ENCODE data around the gene WFDC6.

Gene WFDC6

DNA sequence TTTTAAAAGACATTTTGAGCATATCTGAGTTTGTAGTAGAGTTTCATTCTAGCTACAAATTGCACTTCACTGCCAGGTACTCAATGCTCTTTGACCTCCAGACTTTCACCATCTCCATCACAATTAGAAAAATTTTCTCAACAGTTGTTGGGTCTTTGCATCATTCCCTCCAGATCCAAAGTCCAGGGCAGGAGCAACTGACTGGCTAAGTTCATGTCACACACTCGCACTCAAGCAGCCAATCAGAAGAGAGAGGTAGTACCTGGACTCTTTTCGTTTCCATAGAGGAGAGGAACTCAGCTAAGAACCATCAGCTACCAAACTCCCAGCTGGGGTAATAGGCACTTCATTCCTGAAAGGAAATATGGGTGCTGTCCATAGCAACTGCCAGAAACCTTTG, 32.9 kb downstream of the WFDC6 start:
- H3K27me3 ChIP-seq: peaks cover 0 to 10% of the 10 kb centered on the region in 2 donors
- intact Hi-C loops (cut with DNase I; ENCODE audit: low total_unique reads): no loop called here
- H3K4me1 ChIP-seq: no peaks in the 10 kb centered on the region
- H3K36me3 ChIP-seq: no peaks in the 10 kb centered on the region
- no peaks in the 10 kb centered on the region for H3K9me3 ChIP-seq
- H3K27ac ChIP-seq: no peak overlapping the region
- DNase-seq: no peak
- TF ChIP-seq, protein P1, sequence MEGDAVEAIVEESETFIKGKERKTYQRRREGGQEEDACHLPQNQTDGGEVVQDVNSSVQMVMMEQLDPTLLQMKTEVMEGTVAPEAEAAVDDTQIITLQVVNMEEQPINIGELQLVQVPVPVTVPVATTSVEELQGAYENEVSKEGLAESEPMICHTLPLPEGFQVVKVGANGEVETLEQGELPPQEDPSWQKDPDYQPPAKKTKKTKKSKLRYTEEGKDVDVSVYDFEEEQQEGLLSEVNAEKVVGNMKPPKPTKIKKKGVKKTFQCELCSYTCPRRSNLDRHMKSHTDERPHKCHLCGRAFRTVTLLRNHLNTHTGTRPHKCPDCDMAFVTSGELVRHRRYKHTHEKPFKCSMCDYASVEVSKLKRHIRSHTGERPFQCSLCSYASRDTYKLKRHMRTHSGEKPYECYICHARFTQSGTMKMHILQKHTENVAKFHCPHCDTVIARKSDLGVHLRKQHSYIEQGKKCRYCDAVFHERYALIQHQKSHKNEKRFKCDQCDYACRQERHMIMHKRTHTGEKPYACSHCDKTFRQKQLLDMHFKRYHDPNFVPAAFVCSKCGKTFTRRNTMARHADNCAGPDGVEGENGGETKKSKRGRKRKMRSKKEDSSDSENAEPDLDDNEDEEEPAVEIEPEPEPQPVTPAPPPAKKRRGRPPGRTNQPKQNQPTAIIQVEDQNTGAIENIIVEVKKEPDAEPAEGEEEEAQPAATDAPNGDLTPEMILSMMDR (IDR thresholded peaks at IDR 0.05): no peak
- no peak overlapping the region for H3K4me3 ChIP-seq

DNA sequence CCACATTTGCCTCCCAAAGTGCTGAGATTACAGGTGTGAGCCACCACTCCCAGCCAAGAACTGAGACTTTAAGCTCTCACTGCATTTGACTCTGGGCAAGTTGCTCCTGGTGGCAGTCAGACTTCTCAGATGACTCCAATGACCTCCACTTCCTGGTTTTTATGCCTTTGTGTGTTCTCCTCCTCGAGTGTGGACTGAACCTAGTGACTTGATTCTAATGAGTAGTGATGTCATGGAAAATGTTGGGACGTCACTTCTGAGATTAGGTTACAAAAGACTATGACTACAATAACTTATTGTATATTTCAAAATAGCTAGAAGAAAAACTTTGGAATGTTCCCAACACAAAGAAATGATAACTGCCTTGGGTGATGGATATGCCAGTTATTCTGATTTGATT, 35.9 kb downstream of the WFDC6 start:
- Histone ChIP-seq H3K9me3 (no peaks in the 10 kb centered on the region), H3K27me3 (peaks cover 0 to 32% of the 10 kb centered on the region in 2 donors), H3K4me1 (no peaks in the 10 kb centered on the region), H3K36me3 (no peaks in the 10 kb centered on the region), H3K4me3 (no peak overlapping the region), H3K27ac (no peak overlapping the region)
- DNase-seq: no peak
- intact Hi-C loops (cut with DNase I; ENCODE audit: low total_unique reads): no loop called here
- TF ChIP-seq, protein P1 (IDR thresholded peaks at IDR 0.05): no peak

DNA sequence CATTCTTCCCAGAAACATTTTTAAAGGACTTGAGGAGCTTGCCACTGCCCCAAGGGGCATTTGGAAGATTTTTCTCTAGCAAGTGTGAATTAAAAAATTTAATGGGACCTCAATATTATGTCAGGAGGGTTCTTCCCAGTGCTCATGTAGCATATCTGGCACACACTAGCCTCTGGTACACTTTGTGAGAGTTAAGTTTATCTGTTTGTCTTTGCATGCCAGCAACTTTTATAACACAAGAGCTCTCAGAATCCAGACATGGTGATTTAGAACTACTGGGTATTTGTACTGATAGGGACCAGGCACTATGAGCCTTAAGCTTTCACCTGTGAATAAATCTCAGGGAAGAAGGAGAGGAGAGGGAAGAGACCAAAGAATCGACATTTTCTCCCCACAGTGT, 36.7 kb downstream of the WFDC6 start:
- intact Hi-C loops (cut with DNase I; ENCODE audit: low total_unique reads): no loop called here
- no peaks in the 10 kb centered on the region for H3K4me1 ChIP-seq
- no peak overlapping the region for H3K4me3 ChIP-seq
- H3K36me3 ChIP-seq: no peaks in the 10 kb centered on the region
- peaks cover 0 to 38% of the 10 kb centered on the region in 2 donors for H3K27me3 ChIP-seq
- no peaks in the 10 kb centered on the region for H3K9me3 ChIP-seq
- H3K27ac ChIP-seq: no peak overlapping the region
- DNase-seq: no peak
- TF ChIP-seq, protein P1 (IDR thresholded peaks at IDR 0.05): no peak

DNA sequence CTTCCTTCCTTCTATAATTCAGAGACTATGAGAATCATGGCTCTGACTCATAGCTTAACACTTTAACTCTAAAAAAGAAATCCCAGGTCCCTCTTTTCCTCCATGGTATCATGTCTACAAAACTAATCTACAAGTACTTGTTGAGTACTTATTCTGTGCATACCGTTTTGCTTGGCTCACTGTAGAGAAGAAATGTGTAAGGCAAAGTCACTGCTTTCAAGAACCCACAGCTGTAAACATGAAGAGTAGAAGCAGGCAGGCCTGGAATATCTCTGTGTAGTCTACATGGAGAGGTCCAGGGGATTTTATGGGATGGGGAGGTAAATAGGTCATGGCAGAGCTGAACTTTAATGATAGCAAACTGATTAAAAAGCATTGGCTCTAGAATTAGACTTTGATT, 37.7 kb downstream of the WFDC6 start:
- H3K9me3 ChIP-seq: no peaks in the 10 kb centered on the region
- no peak overlapping the region for H3K4me3 ChIP-seq
- peaks cover 0 to 38% of the 10 kb centered on the region in 2 donors for H3K27me3 ChIP-seq
- TF ChIP-seq, protein P1 (IDR thresholded peaks at IDR 0.05): no peak
- H3K4me1 ChIP-seq: no peaks in the 10 kb centered on the region
- intact Hi-C loops (cut with DNase I; ENCODE audit: low total_unique reads): no loop called here
- H3K27ac ChIP-seq: no peak overlapping the region
- H3K36me3 ChIP-seq: no peaks in the 10 kb centered on the region
- DNase-seq: no peak

DNA sequence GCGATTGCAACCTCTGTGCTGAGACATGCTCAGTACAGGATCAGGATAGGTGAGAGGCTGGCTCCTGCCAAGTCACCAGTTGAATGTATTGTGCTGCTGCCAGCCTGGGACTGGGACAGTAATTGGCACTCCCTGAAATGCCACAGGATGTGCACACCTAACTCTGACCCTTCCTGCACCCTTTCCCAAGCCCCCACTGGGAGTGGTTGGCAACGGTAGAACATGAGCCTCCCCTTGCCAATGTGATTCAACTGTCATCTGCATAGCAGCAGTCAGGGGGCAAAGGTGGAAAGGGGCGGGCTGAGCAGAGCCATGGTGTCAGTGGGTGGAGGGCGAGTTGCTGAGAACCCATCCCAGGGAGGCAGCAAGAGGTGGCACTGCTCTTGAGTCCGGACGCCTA, 39.3 kb downstream of the WFDC6 start:
- Histone ChIP-seq H3K9me3 (no peaks in the 10 kb centered on the region), H3K4me3 (no peak overlapping the region), H3K4me1 (no peaks in the 10 kb centered on the region), H3K27ac (no peak overlapping the region), H3K36me3 (no peaks in the 10 kb centered on the region), H3K27me3 (peaks cover 0 to 31% of the 10 kb centered on the region in 2 donors)
- TF ChIP-seq, protein P1 (IDR thresholded peaks at IDR 0.05): no peak
- intact Hi-C loops (cut with DNase I; ENCODE audit: low total_unique reads): no loop called here
- no peak for DNase-seq

DNA sequence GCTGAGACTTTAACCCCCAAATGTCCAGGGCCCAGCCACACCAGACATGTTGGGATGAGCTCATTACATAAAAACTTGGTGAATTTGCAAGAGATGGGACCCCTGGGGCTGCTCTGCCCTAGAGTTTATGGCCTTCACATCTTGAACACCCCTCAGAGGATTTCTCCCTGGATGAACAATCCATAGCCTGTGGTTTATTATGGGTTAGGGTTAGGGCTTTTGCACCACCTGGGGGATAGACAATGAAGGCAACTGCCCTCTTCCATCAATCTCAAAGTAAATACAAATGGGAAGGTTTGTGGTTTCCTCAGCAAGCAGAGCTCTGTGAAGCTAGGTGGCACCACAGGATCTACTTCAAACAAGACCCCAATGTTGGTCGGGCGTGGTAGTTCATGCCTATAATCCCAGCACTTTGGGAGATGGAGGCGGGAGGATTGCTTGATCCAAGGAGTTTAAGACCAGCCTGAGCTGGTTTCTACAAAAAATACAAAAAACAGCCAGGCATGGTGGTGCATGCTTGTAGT, 41.2 kb downstream of the WFDC6 start:
- Histone ChIP-seq H3K4me1 (no peaks in the 10 kb centered on the region), H3K27ac (no peak overlapping the region), H3K4me3 (no peak overlapping the region), H3K9me3 (no peaks in the 10 kb centered on the region), H3K36me3 (no peaks in the 10 kb centered on the region), H3K27me3 (peaks cover 0 to 30% of the 10 kb centered on the region in 2 donors)
- intact Hi-C loops (cut with DNase I; ENCODE audit: low total_unique reads): no loop called here
- TF ChIP-seq, protein P1 (IDR thresholded peaks at IDR 0.05): no peak
- DNase-seq: no peak
